Left hindlimb (tissue), 1 donor: ENCODE data around the gene VPS26B.
"Not testable (repeated sequence)": the region's sequence is repeated elsewhere in the genome, so short reads cannot be mapped to it uniquely, and the experiment has no call there.

ENCODE experiments used
- DNase-seq: peaks from one replicate; pipeline ENCODE4 v3.0.0-alpha.2; 2018

The VPS26B gene

GRCh38 chr11:134283461-134284230, 59.2 kb downstream of the VPS26B start:
- no peak for DNase-seq

- not testable (repeated sequence) for DNase-seq
Observed at GRCh38 chr11:134284349-134284748, 59.9 kb downstream of the VPS26B start.

GRCh38 chr11:134287561-134287960, 63.1 kb downstream of the VPS26B start:
- DNase-seq = no peak

DNA sequence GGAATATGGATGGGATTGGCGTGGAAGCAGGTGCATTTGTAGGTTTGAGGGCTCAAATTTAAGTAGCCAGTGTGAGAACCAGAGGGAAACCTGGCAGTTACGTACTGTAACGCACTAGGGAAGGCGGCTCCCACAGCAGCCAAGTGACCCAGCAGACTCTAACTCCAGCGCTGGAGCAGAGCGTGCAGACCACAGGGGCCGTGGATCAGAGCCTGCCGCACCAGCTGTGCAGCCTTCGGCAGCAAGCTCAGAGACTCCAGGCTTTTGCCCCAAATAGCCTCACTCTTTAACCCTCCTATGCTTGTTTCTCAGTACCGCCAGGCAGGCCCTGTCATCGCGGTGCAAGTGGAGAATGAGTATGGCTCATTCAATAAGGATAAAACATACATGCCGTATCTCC, 64.0 kb downstream of the VPS26B start:
- DNase-seq = no peak

- no peak for DNase-seq
Observed at GRCh38 chr11:134289167-134289566, 64.7 kb downstream of the VPS26B start.

- no peak for DNase-seq
Observed at GRCh38 chr11:134289789-134290188, 65.3 kb downstream of the VPS26B start.

DNA sequence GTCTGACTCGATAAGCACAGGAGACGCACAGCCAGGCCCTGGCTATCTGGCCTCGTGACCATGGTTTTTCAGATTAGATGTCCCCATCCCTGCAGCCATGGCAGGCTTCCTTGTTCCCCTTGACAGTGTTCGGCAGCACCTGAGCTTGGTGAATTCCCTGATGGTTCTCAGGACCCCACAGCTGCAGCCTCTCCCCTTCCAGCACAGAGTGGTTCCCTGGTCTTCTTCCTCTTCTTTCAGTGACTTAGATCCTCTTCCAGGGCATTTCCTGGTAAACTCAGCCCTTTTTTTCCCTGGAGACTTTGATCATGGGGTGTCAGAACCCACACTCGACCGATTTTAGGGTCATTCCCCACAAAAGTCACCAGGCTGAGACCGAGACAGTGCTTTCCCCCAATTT, 66.2 kb downstream of the VPS26B start:
- no peak for DNase-seq

- DNase-seq = no peak
Observed at GRCh38 chr11:134291196-134291595, 66.7 kb downstream of the VPS26B start.

GRCh38 chr11:134292661-134293060, 68.2 kb downstream of the VPS26B start:
- no peak for DNase-seq

DNA sequence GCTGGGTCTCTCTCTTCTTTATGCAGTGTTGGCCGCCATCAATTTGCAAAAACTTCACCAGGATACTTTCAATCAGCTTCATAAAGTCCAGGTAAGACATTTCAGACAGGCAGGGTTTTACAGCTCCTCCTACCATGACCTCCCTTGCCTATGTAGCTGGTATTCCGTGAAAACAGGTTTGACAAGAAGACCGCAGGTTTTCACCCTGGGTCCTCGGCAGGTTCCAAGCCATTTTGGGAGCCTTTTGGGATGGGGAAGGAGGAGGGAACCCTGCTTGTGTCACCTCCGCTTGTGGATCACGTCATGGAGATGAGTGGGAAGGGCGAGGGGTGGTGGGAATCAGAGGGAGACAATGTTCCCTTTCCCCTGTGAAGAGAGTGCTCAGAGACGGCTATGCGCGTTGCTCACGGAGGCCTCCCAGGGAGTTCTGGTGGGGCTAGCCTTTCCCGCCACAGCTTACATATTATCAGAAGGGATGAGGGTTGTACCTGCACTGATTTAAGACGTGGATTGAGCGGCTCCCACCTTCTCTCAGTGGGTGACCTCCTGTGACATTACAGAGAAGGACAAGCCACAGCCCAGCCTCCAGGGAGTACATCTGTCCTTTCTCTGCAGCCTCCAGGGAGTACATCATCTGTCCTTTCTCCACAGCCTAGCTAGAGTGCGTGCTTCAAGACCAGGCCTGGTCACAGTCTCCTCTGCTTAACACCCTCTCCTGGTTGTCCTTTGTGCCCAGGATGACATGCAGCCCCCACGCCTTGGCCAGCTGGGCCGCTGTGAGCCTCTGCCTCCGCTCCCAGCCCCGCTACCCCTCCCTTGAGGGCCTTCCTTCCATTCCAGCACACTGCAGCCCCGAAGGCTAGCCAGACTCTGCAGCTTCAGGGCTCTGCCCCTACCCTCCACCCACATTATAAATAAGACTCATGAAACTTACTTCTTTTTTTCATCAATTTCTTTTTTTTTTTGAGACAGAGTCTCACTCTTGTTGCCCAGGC, 68.9 kb downstream of the VPS26B start:
- DNase-seq = no peak

DNA sequence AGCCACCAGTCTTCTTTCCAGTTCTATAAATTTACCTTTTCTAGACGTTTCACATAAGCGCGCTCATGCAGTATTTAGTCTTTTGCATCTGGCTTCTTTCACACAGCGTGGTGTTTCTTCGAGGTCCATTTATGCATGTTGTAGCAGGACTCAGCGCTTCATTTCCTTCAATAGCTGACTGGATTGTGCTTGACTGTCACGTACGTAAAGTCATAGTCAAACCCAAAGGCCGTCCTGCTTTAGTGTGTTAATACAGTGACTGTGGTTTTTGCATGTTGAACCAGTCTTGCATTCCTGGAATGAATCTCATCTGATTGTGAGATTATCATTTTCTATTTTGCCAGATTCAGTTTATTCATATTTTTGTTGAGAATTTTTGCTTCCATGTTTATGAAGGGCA, 70.2 kb downstream of the VPS26B start:
- DNase-seq = no peak
